Measurements from ENCODE around the gene COPS8.

The COPS8 gene

DNA sequence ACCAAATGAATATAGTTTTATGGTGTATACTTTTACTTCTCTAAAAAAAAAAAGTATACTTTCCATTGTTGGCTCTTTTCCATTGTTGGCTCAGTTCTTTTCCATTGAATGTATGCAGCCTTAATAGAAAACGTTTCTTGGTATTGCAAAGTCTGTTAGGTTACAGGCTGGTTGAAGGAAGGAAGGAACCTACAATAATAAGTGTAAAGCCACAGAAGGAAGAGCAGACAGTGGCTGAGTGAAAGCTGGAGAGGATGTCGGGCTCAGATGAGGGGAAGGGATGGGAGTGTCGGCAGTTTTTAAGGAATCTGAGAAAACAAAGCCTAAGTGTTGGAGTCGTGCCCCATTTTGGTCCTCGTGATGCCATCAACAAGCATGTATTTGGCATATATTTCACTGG lies 6.8 kb downstream of the COPS8 start:
- H3K4me3 ChIP-seq (ENCODE audit: low read length) = peak overlapping the region; percentile 66
- H3K9me3 ChIP-seq (ENCODE audit: control insufficient read depth, low read length) = no peaks in the 10 kb centered on the region
- peaks cover 63% of the 10 kb centered on the region for H3K36me3 ChIP-seq (ENCODE audit: control insufficient read depth, insufficient read depth, low read length, severe bottlenecking)
- peaks cover 84% of the 10 kb centered on the region for H3K4me1 ChIP-seq (ENCODE audit: control insufficient read depth, insufficient read depth, low read length)
- no peak for DNase-seq (ENCODE audit: low read depth)
- H3K9ac ChIP-seq (ENCODE audit: low read length) = peak overlapping the region; percentile 92
- H3K27me3 ChIP-seq (replicated peaks; ENCODE audit: control insufficient read depth, insufficient read depth, low read length) = no peaks in the 10 kb centered on the region

DNA sequence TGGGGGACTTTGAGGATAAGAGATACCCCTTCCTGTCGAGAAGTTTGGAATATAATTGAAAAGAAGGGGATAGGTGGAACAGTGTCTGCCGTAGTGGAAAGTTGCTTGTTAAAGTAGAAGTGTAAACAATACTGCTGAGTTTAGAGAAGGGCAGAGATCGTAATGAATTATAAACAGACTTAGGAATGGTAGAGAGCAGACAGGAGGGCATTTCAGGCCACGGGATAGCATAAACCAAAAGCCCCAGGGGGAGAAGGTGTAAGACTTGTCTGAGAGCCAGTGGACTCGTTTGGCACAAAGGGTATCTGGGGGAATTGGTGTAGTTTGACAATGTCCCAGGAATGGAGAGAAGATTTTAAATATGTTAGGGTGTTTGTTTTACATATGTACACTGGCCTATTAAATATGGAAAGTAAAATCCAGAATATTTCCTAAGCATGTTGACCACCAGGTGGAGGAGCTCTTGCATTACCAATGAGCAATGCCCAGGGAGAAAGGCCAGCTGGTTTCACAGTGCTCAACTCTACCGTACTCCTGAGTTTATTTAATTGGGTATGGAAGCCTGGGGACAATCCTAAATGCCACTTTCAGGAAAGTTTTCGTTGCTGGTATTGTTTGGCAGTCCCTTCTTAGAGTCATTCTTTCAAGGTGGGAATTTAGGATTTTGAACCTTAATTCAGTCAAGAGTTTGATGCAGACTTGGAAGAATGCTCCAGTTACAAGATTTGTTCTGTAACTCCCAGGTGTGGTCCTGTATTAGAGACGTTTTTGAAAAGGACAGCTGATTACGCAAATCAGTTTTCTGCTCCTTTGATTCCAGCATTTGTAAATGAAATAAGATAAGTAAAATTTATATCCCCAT lies 7.5 kb downstream of the COPS8 start:
- peak overlapping the region; percentile 92 for H3K9ac ChIP-seq (ENCODE audit: low read length)
- DNase-seq (ENCODE audit: low read depth) = peak; percentile 88
- H3K4me3 ChIP-seq (ENCODE audit: low read length) = peak overlapping the region; percentile 66
- H3K27me3 ChIP-seq (replicated peaks; ENCODE audit: control insufficient read depth, insufficient read depth, low read length) = no peaks in the 10 kb centered on the region
- peaks cover 84% of the 10 kb centered on the region for H3K4me1 ChIP-seq (ENCODE audit: control insufficient read depth, insufficient read depth, low read length)
- no peaks in the 10 kb centered on the region for H3K9me3 ChIP-seq (ENCODE audit: control insufficient read depth, low read length)
- H3K36me3 ChIP-seq (ENCODE audit: control insufficient read depth, insufficient read depth, low read length, severe bottlenecking) = peaks cover 64% of the 10 kb centered on the region

DNA sequence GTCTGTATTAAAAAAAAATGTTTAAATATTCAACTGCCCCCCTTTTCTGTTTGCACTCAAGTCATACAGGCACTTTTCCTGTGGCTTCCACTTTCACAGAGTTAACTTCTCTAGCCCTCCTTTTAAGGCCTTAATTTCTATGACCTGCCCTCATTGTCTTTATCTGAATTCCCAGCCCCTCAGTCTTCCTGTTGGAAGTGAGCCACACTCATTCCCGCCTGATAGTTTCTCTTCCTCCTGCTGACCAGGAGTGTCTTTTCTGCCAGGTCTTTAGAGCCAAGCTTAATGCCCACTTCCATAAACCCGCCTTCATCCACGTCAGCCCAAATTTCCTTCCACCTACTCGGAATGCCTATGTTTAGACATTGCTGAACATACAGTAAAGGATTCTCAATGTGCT lies 10.5 kb downstream of the COPS8 start:
- Histone ChIP-seq H3K4me3 (ENCODE audit: low read length) (peak overlapping the region; percentile 8), H3K4me1 (ENCODE audit: control insufficient read depth, insufficient read depth, low read length) (peaks cover 74% of the 10 kb centered on the region), H3K9ac (ENCODE audit: low read length) (peak overlapping the region; percentile 92), H3K36me3 (ENCODE audit: control insufficient read depth, insufficient read depth, low read length, severe bottlenecking) (peaks cover 64% of the 10 kb centered on the region), H3K9me3 (ENCODE audit: control insufficient read depth, low read length) (peaks cover 4% of the 10 kb centered on the region), H3K27me3 (replicated peaks; ENCODE audit: control insufficient read depth, insufficient read depth, low read length) (no peaks in the 10 kb centered on the region)
- DNase-seq (ENCODE audit: low read depth) = no peak

DNA sequence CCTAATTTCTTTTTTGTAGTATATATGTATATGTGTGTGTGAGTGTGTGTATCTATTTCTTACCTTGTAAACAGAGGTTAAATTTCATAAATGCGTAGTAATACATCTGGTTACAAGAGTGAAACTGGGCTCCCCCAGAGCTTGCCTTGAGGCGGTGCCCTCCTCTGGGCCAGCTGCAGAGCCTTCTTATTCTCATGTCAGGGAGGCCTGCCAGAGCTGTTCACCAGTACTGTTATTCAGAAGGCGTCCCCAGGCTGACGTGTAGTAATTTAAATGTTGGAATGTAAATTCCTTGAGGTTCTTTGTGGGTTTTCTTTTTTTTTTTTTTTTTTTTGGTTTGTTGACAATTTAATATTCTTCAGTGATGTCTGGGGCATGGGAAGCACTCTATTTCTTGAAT lies 11.2 kb downstream of the COPS8 start:
- H3K4me3 ChIP-seq (ENCODE audit: low read length) = no peak overlapping the region
- no peaks in the 10 kb centered on the region for H3K27me3 ChIP-seq (replicated peaks; ENCODE audit: control insufficient read depth, insufficient read depth, low read length)
- peaks cover 67% of the 10 kb centered on the region for H3K4me1 ChIP-seq (ENCODE audit: control insufficient read depth, insufficient read depth, low read length)
- H3K36me3 ChIP-seq (ENCODE audit: control insufficient read depth, insufficient read depth, low read length, severe bottlenecking) = peaks cover 71% of the 10 kb centered on the region
- H3K9me3 ChIP-seq (ENCODE audit: control insufficient read depth, low read length) = peaks cover 9% of the 10 kb centered on the region
- DNase-seq (ENCODE audit: low read depth) = peak; percentile 74
- peak overlapping the region; percentile 92 for H3K9ac ChIP-seq (ENCODE audit: low read length)

DNA sequence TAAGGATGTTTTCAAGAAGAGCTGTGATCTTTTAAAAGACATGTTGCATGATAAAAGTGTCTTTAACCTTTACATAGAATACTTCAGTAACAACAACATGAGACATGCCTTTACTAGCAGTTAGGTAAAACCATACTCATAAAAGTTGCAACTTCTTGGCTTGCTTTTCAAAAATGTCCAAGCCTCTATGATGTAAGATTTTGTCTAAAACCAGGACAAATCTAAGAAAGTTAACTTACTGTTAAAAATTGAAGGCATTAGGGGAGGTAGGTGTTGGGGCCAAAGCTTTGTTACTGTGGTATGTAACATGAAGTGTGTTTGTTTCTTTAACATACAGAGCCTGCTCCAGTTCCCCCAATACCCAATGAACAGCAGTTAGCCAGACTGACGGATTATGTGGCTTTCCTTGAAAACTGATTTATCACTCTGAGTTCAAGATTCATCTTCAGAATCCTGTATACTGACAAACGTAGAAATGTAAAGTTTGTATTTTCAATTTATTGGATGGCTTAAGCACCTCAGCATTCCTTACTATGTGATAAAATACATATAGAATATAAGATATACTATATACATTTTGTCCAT lies 11.7 kb downstream of the COPS8 start:
- H3K4me3 ChIP-seq (ENCODE audit: low read length) = no peak overlapping the region
- peaks cover 76% of the 10 kb centered on the region for H3K36me3 ChIP-seq (ENCODE audit: control insufficient read depth, insufficient read depth, low read length, severe bottlenecking)
- DNase-seq (ENCODE audit: low read depth) = peak; percentile 35
- peaks cover 9% of the 10 kb centered on the region for H3K9me3 ChIP-seq (ENCODE audit: control insufficient read depth, low read length)
- peaks cover 63% of the 10 kb centered on the region for H3K4me1 ChIP-seq (ENCODE audit: control insufficient read depth, insufficient read depth, low read length)
- peak overlapping the region; percentile 92 for H3K9ac ChIP-seq (ENCODE audit: low read length)
- H3K27me3 ChIP-seq (replicated peaks; ENCODE audit: control insufficient read depth, insufficient read depth, low read length) = no peaks in the 10 kb centered on the region

DNA sequence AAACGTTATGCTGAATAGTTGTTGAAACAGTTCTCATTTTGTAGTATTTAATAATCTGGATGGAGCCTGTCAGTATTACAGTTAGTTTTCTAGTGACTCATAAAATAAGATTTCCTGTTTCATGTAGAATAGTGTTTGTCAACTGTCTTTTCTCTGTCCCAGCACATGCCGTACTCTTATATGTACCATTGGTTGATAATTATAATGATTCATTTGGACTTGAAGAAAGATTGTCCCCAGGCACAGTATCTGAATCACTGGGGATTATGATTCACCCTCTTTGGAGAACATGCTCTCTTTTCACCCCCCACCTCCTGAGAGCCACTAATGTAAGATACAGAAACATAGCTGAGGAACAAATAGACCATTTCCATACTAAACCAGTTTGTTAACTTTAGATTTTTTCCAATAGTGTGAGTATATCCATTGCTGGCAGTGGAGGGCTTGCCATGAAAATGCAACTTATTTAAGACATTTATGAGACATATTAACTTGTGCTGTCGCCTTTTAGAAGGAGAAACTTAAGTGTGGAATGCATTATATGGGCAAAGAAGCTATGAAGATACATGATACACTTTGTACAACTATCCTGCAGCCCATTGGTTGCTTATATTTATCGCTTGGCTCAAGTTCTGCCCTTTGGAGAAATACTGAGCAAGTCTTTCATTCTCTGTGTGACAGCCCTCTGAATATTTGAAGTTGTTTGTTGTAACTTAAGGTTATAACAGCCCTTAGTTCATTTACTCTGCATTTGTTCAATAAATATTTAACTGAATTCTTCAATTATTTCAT lies 12.4 kb downstream of the COPS8 start:
- peak; percentile 89 for DNase-seq (ENCODE audit: low read depth)
- Histone ChIP-seq H3K4me1 (ENCODE audit: control insufficient read depth, insufficient read depth, low read length) (peaks cover 57% of the 10 kb centered on the region), H3K9ac (ENCODE audit: low read length) (peak overlapping the region; percentile 92), H3K4me3 (ENCODE audit: low read length) (no peak overlapping the region), H3K27me3 (replicated peaks; ENCODE audit: control insufficient read depth, insufficient read depth, low read length) (no peaks in the 10 kb centered on the region), H3K36me3 (ENCODE audit: control insufficient read depth, insufficient read depth, low read length, severe bottlenecking) (peaks cover 83% of the 10 kb centered on the region), H3K9me3 (ENCODE audit: control insufficient read depth, low read length) (peaks cover 9% of the 10 kb centered on the region)

DNA sequence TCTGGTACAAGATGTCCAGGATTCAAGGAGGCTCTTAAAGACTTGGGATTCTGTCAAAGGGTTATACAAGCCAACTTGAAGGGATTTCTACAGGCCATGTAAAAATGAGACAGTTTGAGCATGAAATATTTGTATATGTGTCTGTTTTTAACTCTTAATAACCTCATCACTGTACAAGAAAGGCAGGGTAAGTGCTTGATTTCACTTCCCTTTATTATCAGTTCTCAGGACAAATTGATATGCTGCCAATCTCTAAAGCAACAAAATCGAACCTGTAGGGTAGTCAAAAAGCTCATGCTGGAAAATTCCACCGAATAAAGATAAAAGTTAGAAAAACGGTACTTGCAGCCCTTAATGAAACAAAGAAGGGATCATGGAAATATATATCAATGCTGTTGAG lies 14.1 kb downstream of the COPS8 start:
- H3K36me3 ChIP-seq (ENCODE audit: control insufficient read depth, insufficient read depth, low read length, severe bottlenecking) = peaks cover 73% of the 10 kb centered on the region
- no peak overlapping the region for H3K4me3 ChIP-seq (ENCODE audit: low read length)
- H3K4me1 ChIP-seq (ENCODE audit: control insufficient read depth, insufficient read depth, low read length) = peaks cover 43% of the 10 kb centered on the region
- no peaks in the 10 kb centered on the region for H3K27me3 ChIP-seq (replicated peaks; ENCODE audit: control insufficient read depth, insufficient read depth, low read length)
- peak overlapping the region; percentile 84 for H3K9ac ChIP-seq (ENCODE audit: low read length)
- no peak for DNase-seq (ENCODE audit: low read depth)
- H3K9me3 ChIP-seq (ENCODE audit: control insufficient read depth, low read length) = peaks cover 9% of the 10 kb centered on the region

DNA sequence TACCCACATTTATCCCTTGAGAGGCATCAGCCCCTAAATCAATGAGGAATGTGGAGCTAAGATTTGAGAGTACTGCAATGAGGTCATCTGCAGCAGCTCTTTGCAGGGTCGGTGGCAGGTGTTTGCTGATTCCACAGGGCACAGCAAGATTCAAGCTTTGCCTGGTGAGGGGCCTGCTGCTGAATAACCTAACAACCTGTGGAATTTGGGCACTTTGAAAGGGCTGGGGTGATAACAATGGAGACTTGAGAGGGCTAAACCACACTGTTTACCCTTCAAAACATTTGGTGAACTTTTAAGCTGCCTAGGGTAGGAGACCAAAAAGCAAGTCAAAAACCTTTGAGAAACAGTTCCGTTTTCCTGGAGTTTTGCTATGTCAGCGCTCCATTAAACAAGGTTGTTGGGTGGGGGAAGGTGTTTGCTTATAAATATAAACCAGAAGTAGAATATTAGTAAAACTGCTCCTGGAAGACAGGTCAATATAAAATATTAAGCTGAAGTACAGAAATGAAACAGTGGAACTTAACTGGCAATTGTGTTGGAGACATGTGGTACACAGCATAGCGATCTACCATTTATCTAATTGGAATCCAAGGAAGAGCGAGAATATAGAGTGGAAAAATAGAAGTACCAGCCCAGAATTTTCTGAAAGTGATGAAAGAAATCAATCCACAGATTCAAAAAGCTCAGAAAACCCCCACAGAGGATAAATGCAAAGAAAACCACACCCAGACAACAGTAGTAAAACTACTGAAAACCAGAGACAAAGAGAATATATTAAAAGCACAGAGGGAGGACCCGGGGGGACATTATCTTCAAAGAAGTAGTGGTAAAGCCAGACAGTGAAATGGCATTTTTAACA lies 15.7 kb downstream of the COPS8 start:
- H3K27me3 ChIP-seq (replicated peaks; ENCODE audit: control insufficient read depth, insufficient read depth, low read length) = no peaks in the 10 kb centered on the region
- no peak overlapping the region for H3K9ac ChIP-seq (ENCODE audit: low read length)
- peaks cover 9% of the 10 kb centered on the region for H3K9me3 ChIP-seq (ENCODE audit: control insufficient read depth, low read length)
- peaks cover 35% of the 10 kb centered on the region for H3K4me1 ChIP-seq (ENCODE audit: control insufficient read depth, insufficient read depth, low read length)
- H3K4me3 ChIP-seq (ENCODE audit: low read length) = no peak overlapping the region
- H3K36me3 ChIP-seq (ENCODE audit: control insufficient read depth, insufficient read depth, low read length, severe bottlenecking) = peaks cover 63% of the 10 kb centered on the region
- no peak for DNase-seq (ENCODE audit: low read depth)

DNA sequence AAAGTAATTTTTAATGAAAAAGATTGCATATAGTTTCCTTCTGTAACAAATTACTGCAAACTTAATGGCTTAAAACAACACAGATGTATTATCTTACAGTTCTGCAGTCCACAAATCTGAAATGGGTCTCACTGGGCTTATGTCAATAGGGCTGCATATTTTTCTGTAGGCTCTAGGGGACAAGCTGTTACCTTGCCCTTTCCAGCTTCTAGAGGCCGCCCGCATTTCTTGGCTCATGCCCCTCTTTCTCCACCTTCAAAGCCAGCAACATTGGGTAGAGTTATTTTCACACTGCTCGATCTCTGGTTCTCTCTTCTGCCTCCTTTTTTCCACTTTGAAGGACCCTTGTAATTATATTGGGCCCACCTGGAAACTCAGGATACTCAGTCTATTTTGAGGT lies 16.7 kb downstream of the COPS8 start:
- Histone ChIP-seq H3K9me3 (ENCODE audit: control insufficient read depth, low read length) (peaks cover 9% of the 10 kb centered on the region), H3K9ac (ENCODE audit: low read length) (no peak overlapping the region), H3K36me3 (ENCODE audit: control insufficient read depth, insufficient read depth, low read length, severe bottlenecking) (peaks cover 57% of the 10 kb centered on the region), H3K4me3 (ENCODE audit: low read length) (no peak overlapping the region), H3K27me3 (replicated peaks; ENCODE audit: control insufficient read depth, insufficient read depth, low read length) (no peaks in the 10 kb centered on the region), H3K4me1 (ENCODE audit: control insufficient read depth, insufficient read depth, low read length) (peaks cover 24% of the 10 kb centered on the region)
- DNase-seq (ENCODE audit: low read depth) = no peak

DNA sequence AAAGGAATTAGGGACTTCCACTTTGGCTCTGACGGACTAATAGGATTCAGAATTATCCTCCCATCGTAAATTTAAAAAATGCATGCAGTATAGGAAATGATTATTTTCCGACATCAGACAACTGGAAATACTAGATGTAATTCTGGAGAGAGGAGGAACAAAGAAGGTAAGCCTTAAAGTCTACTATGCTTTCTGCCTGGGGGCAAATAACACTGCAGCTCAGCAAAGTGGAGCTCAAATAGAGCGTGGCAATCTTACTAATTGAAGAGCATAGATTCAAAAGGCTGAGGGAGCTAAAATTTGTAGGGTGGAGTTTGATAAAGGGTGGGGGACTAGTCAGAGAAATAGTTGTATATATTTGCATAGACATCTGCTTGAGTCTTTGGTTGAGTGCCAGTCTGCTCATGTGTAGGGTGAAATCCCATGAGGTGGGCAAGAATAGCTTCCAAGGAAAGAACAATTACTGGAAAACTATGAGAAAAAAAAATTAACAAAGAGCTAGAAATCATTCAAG lies 23.8 kb downstream of the COPS8 start:
- H3K36me3 ChIP-seq (ENCODE audit: control insufficient read depth, insufficient read depth, low read length, severe bottlenecking) = peaks cover 5% of the 10 kb centered on the region
- peaks cover 3% of the 10 kb centered on the region for H3K9me3 ChIP-seq (ENCODE audit: control insufficient read depth, low read length)
- DNase-seq (ENCODE audit: low read depth) = no peak
- no peak overlapping the region for H3K9ac ChIP-seq (ENCODE audit: low read length)
- no peaks in the 10 kb centered on the region for H3K27me3 ChIP-seq (replicated peaks; ENCODE audit: control insufficient read depth, insufficient read depth, low read length)
- H3K4me1 ChIP-seq (ENCODE audit: control insufficient read depth, insufficient read depth, low read length) = no peaks in the 10 kb centered on the region
- no peak overlapping the region for H3K4me3 ChIP-seq (ENCODE audit: low read length)
